Right lobe of liver (tissue), 6 donors: Measurements from ENCODE around the gene CAST. TPM values are rescaled to one million over a fixed set of nuclear protein-coding genes. Genes with fewer than 3 reads are reported as not detected.

Source experiments
- ATAC-seq, 4 donors: fragments of 200-7000 bp; cut with Tn5 transposase; one replicate each; pipeline ENCODE4 v1.9.1; 2020; ENCODE audit warnings: mild to moderate bottlenecking in 4 of 4, moderate library complexity in 4 of 4
- DNase-seq, 3 donors: peaks; one replicate each; pipeline ENCODE4 v3.0.0-alpha.2; 2020
- H3K27ac ChIP-seq, 3 donors: fragments of 200-600 bp; one replicate each; pipeline ENCODE4 v1.8.0; 2022
- H3K27me3 ChIP-seq, 2 donors: fragments of 200-600 bp; one replicate each; pipeline ENCODE4 v1.8.0; 2022
- H3K36me3 ChIP-seq, 4 donors: fragments of 200-600 bp; sonication (generic) in 1 of 4; one replicate each; pipeline versions ENCODE4 v1.5.1 to v1.8.0; 2017 to 2022; ENCODE audit warnings: control low read depth in 1 of 4
- H3K4me1 ChIP-seq, 4 donors: fragments of 200-600 bp; sonication (generic) in 1 of 4; one replicate each; pipeline versions ENCODE4 v1.5.1 to v1.8.0; 2017 to 2022; ENCODE audit warnings: control low read depth in 1 of 4
- H3K4me3 ChIP-seq, 3 donors: fragments of 200-600 bp; one replicate each; pipeline ENCODE4 v1.8.0; 2022
- H3K9me3 ChIP-seq, 4 donors: fragments of 200-600 bp; sonication (generic) in 1 of 4; one replicate each; pipeline versions ENCODE4 v1.5.1 to v1.8.0; 2017 to 2022; ENCODE audit warnings: control low read depth in 1 of 4
- CTCF ChIP-seq, 4 donors: fragments of 200-600 bp in 3 of 4; fragments of 450-650 bp in 1 of 4; IDR thresholded peaks; one replicate each; pipeline versions ENCODE4 v1.5.1 to v1.8.0; 2016 to 2022; ENCODE audit warnings: antibody characterized with exemption in 4 of 4, mild to moderate bottlenecking in 2 of 4
- POLR2A ChIP-seq: fragments of 450-650 bp; IDR thresholded peaks from one replicate; pipeline ENCODE4 v1.6.1; 2017; ENCODE audit warnings: antibody characterized with exemption, mild to moderate bottlenecking
- WGBS: methylation state at CpG from one replicate; pipeline ENCODE4 v1.1.6; 2018; ENCODE audit warnings: low coverage, low lambda C conversion rate; ENCODE audit not compliant: insufficient coverage; ENCODE audit errors: missing lambda C conversion rate; 5-methylcytosine and 5-hydroxymethylcytosine counted together
- intact Hi-C, 2 donors: fragments of 100-400 bp; cut with DNase I; formaldehyde crosslinking; loops; one replicate each; pipeline versions ENCODE4 v1.11.2 to v1.14.1; 2022
- total RNA-seq, 6 experiments: library from RNA; depleted of rRNA in 2 of 6; stranded (reverse); fragments of >200 nt in 2 of 6; fragmentation: NEBNext Ultra II Directional in 3 of 6; extraction: Animal tissue kit (Norgen Biotek cat#: 25700) in 3 of 6; gene quantifications; one replicate each; pipeline versions ENCODE4 v1.1.0 to v1.2.4, GENCODE V29; 2016 to 2023
- donor health status: DM: no; HTN: yes; CAD: no.
- donor health status: DM: no; HTN: no; CAD: no.
- donor health status: DM: no; HTN: no; CAD: no.
- donor health status: DM: no; HTN: yes; CAD: no.
- donor health status: DM: no; HTN: yes; CAD: no.

The CAST gene
- total RNA-seq, 6 experiments from 2014 or later = 86.8 to 187 (median 123) TPM

- H3K36me3 ChIP-seq = peaks cover 3 to 10% (median 6%) of the 10 kb centered on the region in 4 donors
- no peak overlapping the region for H3K4me3 ChIP-seq
- no peaks in the 10 kb centered on the region for H3K9me3 ChIP-seq
- no peaks in the 10 kb centered on the region for H3K4me1 ChIP-seq
- ATAC-seq = no peak
- WGBS = 100% methylated on average over 1 of the region's 1 CpG
- H3K27ac ChIP-seq = no peak overlapping the region
- no peak for TF ChIP-seq POLR2A
- no peak for TF ChIP-seq CTCF (IDR thresholded peaks at IDR 0.05)
- no peak for DNase-seq
- H3K27me3 ChIP-seq = no peaks in the 10 kb centered on the region
- intact Hi-C loops = no loop called here
Observed at GRCh38 chr5:96725257-96725656, 63.1 kb downstream of the CAST start.

- Histone ChIP-seq H3K36me3 (peaks cover 3 to 18% (median 11%) of the 10 kb centered on the region in 4 donors), H3K27ac (no peak overlapping the region), H3K4me1 (no peaks in the 10 kb centered on the region), H3K4me3 (no peak overlapping the region), H3K27me3 (no peaks in the 10 kb centered on the region), H3K9me3 (no peaks in the 10 kb centered on the region)
- TF ChIP-seq CTCF (IDR thresholded peaks at IDR 0.05) (no peak), POLR2A (no peak)
- WGBS = 73% methylated on average over 4 of the region's 4 CpGs
- DNase-seq (no peak), ATAC-seq (peak; percentile 21 to 49 (median 40))
- intact Hi-C loops = no loop called here
Observed at GRCh38 chr5:96726802-96727201, 64.6 kb downstream of the CAST start.

GRCh38 chr5:96729156-96729555 lies 67.0 kb downstream of the CAST start:
- TF ChIP-seq POLR2A (no peak), CTCF (IDR thresholded peaks at IDR 0.05) (peak in 3 of 4 donors; percentile 28 to 39 (median 35))
- Histone ChIP-seq H3K27me3 (no peaks in the 10 kb centered on the region), H3K4me1 (no peaks in the 10 kb centered on the region), H3K4me3 (no peak overlapping the region), H3K9me3 (no peaks in the 10 kb centered on the region), H3K36me3 (peaks cover 3 to 18% (median 11%) of the 10 kb centered on the region in 4 donors), H3K27ac (no peak overlapping the region)
- intact Hi-C loops = no loop called here
- DNase-seq (no peak), ATAC-seq (peak in 1 of 4 donors; percentile 33)

GRCh38 chr5:96730586-96730985 lies 68.4 kb downstream of the CAST start:
- Histone ChIP-seq H3K4me3 (no peak overlapping the region), H3K36me3 (peaks cover 3 to 18% (median 11%) of the 10 kb centered on the region in 4 donors), H3K27me3 (no peaks in the 10 kb centered on the region), H3K27ac (no peak overlapping the region), H3K9me3 (no peaks in the 10 kb centered on the region), H3K4me1 (no peaks in the 10 kb centered on the region)
- intact Hi-C loops = no loop called here
- no peak for DNase-seq
- no peak for ATAC-seq
- WGBS = 85% methylated on average over 6 of the region's 6 CpGs
- TF ChIP-seq POLR2A (no peak), CTCF (IDR thresholded peaks at IDR 0.05) (no peak)
